GM19193 (cell line): ENCODE results near the gene PRICKLE2.

ENCODE experiments used
- POLR2A ChIP-seq: IDR thresholded peaks from 4 replicates; pipeline ENCODE4 v1.6.1; 2011; ENCODE audit not compliant: insufficient read depth, insufficient read length; ENCODE audit errors: extremely low read depth

The PRICKLE2 gene

DNA sequence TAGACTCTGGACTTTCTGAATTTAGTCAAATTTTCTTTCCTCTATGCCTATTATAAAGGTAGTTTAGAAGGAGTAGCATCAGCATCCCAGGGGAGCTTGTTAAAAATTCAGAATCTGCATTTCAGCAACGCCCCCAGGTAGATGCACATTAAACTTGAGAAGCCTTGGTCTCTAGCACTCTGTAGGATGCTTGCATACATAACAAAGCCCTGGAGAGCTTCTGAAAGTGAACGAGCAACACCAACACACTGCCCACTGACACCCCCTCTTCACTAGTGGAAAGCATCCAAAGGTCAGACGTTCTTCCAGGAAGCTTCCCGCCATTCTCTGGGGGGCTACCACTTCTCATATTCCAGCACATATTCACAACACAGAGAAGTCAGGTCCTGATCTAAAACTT, 6.5 kb downstream of the PRICKLE2 start:
- no peak for TF ChIP-seq POLR2A

DNA sequence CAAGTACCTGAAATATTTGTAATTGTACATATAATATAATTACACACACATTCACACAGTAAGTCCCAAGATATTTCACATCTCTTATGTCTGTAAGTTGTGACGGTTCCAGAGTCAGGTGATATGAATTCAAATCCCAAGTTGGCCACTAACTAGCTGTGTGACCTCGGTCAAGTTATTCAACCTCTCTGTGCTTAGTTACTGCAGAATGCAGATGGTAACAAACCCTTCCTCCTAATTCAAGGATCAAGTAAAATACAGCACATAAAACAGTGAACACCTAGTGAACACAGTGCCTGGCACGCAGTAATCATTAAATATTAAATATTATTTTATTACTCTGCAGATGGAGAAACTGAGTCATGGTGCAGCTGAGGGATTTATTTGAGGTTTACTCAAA, 6.9 kb downstream of the PRICKLE2 start:
- no peak for TF ChIP-seq POLR2A

- no peak for TF ChIP-seq POLR2A
Measured at GRCh38 chr3:64216274-64217147, 8.8 kb downstream of the PRICKLE2 start.

DNA sequence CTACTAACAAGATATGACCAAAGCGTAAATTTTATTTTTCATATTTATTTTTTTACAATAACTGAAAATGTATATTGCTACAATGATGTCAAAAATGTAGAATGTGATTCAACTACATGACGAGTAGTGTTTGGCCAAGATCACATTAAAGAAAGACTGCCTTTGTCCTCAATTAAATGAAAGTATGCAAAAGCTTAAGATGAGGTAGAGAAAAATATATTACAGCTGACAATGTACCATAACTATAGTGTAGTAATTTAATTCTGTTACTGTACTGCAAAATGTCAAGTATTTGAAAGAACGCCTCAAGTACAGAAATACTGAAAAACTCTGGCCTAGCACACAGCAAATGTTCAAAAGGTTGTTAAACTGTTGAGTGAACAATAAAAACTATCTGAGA, 9.7 kb downstream of the PRICKLE2 start:
- no peak for TF ChIP-seq POLR2A

GRCh38 chr3:64215103-64215502, 10.2 kb downstream of the PRICKLE2 start:
- no peak for TF ChIP-seq POLR2A

- TF ChIP-seq POLR2A = no peak
Measured at GRCh38 chr3:64214381-64215018, 10.8 kb downstream of the PRICKLE2 start.

DNA sequence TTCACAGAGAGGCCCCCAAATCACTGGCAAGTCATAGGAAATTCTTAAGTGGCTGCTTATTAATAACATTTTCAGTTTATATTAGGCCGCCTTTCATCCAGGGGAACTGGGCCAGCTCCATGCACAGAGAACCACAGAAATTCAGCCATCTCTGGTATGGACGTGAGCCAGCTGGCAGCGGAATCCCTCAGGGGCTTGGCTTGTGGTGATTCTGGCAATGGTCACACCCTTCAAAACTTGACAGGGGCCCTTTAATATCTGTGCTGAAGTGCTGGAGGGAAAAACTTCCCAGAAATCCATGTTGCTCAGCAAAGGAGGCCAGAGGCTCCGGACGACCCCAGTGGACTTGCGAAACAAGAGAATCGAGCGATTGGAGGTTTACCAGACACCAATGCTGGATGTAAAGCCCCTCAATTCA, 11.3 kb downstream of the PRICKLE2 start:
- TF ChIP-seq POLR2A = no peak

DNA sequence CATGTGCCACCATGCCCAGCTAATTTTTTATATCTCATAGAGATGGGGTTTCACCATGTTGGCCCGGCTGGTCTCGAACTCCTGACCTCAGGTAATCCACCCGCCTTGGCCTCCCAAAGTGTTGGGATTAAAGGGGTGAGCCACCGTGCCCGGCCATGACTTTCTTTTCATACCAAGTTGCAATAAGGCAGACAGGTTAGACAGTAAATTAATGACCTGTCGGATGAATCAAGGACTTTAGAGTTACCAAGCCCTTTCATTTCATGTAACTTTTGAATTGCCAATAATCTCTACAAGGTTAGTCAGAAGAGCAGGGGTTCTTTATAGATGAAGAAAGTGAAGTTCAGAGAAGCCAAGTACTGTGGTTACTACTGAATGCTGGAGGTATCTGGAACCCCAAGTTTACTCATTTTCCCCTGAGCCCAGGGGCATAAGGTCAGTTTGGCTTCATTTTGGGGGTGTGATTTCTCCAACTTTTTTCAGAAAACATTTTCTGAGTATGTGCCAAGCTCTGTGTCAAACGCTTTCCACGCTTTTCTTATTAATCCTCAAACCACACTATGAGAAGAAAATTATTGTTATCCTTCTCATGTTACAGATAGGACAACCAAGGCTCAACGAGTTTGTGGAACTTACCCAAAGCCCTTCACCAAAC, 11.9 kb downstream of the PRICKLE2 start:
- TF ChIP-seq POLR2A = no peak

GRCh38 chr3:64209866-64210621, 15.2 kb downstream of the PRICKLE2 start:
- TF ChIP-seq POLR2A = no peak

GRCh38 chr3:64207289-64208080, 17.8 kb downstream of the PRICKLE2 start:
- TF ChIP-seq POLR2A = no peak

- TF ChIP-seq POLR2A = no peak
Measured at GRCh38 chr3:64203969-64204908, 21.0 kb downstream of the PRICKLE2 start.

GRCh38 chr3:64203216-64203615, 22.1 kb downstream of the PRICKLE2 start:
- TF ChIP-seq POLR2A = no peak

- TF ChIP-seq POLR2A = no peak
Measured at GRCh38 chr3:64199932-64200331, 25.3 kb downstream of the PRICKLE2 start.
